ENCODE data around the gene PREX1. TPM values are rescaled to one million over a fixed set of nuclear protein-coding genes. Genes with fewer than 3 reads are reported as not detected.

PREX1 gene
- total and polyA plus RNA-seq, 2 of the 4 experiments (the other 2 are of a cell fraction): 0.67 to 0.72 TPM

DNA sequence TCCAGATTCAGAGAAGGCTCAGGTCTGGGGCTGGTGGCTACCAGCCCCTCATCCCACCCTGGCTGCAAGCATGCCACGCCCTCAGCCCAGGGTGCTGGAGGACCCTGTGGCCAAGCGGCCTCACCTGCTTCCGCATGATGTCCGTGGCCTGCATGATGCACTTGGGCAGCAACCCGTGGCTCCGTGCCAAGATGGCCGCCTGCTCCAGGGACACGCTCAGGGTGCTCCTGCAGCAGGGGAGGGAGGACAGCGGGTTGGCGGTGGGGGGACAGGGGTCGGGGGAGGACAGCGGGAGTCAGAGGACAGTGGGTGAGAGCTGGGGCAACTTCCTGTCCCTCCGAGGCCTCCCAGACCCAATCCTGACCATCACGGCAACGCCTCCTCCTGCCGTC lies 200.1 kb downstream of the PREX1 start:
- Histone ChIP-seq H3K27me3 (ENCODE audit: control insufficient read depth, insufficient read depth, low read length) (no peaks in the 10 kb centered on the region), H3K9me3 (ENCODE audit: control insufficient read depth, insufficient read depth, low read length) (no peaks in the 10 kb centered on the region), H2AK9ac (replicated peaks; ENCODE audit: low read depth, low read length, poor library complexity) (no peak overlapping the region), H4K20me1 (ENCODE audit: insufficient read depth, low read length) (no peaks in the 10 kb centered on the region), H2BK15ac (ENCODE audit: low read depth, low read length) (no peak overlapping the region), H4K8ac (ENCODE audit: low read depth in 2 of 2, low read length in 2 of 2) (no peak overlapping the region), H4K5ac (ENCODE audit: low read depth, low read length) (no peak overlapping the region), H3K9ac (ENCODE audit: low read depth, low read length) (no peak overlapping the region), H2BK120ac (ENCODE audit: low read depth, low read length) (no peak overlapping the region), H3K4me1 (ENCODE audit: control insufficient read depth, insufficient read depth, low read length) (no peaks in the 10 kb centered on the region), H3K4ac (ENCODE audit: low read depth, low read length) (no peak overlapping the region), H3K36me3 (ENCODE audit: control insufficient read depth, insufficient read depth, low read length) (no peaks in the 10 kb centered on the region), H2BK5ac (ENCODE audit: low read depth, low read length, poor library complexity, severe bottlenecking) (no peak overlapping the region), H2AK5ac (ENCODE audit: low read depth, low read length) (no peak overlapping the region), H3K27ac (ENCODE audit: insufficient read depth, low read length) (no peak overlapping the region), H3K9me1 (ENCODE audit: insufficient read depth, low read length) (no peaks in the 10 kb centered on the region), H2AFZ (replicated peaks; ENCODE audit: low read length, poor library complexity) (no peak overlapping the region), H3K79me1 (ENCODE audit: low read depth in 1 of 2, low read length in 2 of 2) (no peaks in the 10 kb centered on the region), H4K91ac (ENCODE audit: insufficient read depth, low read depth, low read length) (no peak overlapping the region), H3K18ac (ENCODE audit: low read depth, low read length) (no peak overlapping the region), H3K23ac (ENCODE audit: low read depth, low read length) (no peak overlapping the region), H2BK20ac (ENCODE audit: low read depth, low read length) (no peak overlapping the region), H3K4me3 (ENCODE audit: insufficient read depth, low read depth, low read length) (no peak overlapping the region), H3K4me2 (ENCODE audit: low read depth, low read length) (no peak overlapping the region), H3K14ac (replicated peaks; ENCODE audit: low read depth, low read length) (no peak overlapping the region), H3K56ac (ENCODE audit: extremely low read depth, insufficient read depth, low read length) (no peak overlapping the region)
- ChIA-PET POLR2A (ENCODE audit: unreplicated experiment) (no interaction called here), CTCF (no interaction called here)
- TF ChIP-seq BHLHE40 (IDR thresholded peaks at IDR 0.05; ENCODE audit: low read depth, low read length) (no peak), MAFK (IDR thresholded peaks at IDR 0.05; ENCODE audit: low read depth, low read length) (no peak), CEBPB (IDR thresholded peaks at IDR 0.05; ENCODE audit: low read depth, low read length) (no peak), SMC3 (IDR thresholded peaks at IDR 0.05; ENCODE audit: low read depth, low read length) (no peak), MAZ (IDR thresholded peaks at IDR 0.05; ENCODE audit: borderline replicate concordance, low read depth, low read length) (no peak), RFX5 (IDR thresholded peaks at IDR 0.05; ENCODE audit: low read depth, low read length) (no peak), CHD1 (IDR thresholded peaks at IDR 0.05; ENCODE audit: low read depth, low read length) (no peak), POLR2A (IDR thresholded peaks at IDR 0.05; ENCODE audit: low read depth, low read length) (no peak), MXI1 (IDR thresholded peaks at IDR 0.05; ENCODE audit: borderline replicate concordance, low read depth, low read length) (no peak), FOS (IDR thresholded peaks at IDR 0.05; ENCODE audit: low read depth, low read length) (no peak), NFE2L2 (IDR thresholded peaks at IDR 0.05; ENCODE audit: low read depth, low read length) (no peak), RCOR1 (IDR thresholded peaks at IDR 0.05; ENCODE audit: insufficient replicate concordance, low read length) (no peak), ELK1 (IDR thresholded peaks at IDR 0.05; ENCODE audit: borderline replicate concordance, low read depth, low read length) (no peak), USF2 (IDR thresholded peaks at IDR 0.05; ENCODE audit: low read depth, low read length) (no peak), RAD21 (IDR thresholded peaks at IDR 0.05; ENCODE audit: low read length) (no peak)
- TF ChIP-seq, protein P1, sequence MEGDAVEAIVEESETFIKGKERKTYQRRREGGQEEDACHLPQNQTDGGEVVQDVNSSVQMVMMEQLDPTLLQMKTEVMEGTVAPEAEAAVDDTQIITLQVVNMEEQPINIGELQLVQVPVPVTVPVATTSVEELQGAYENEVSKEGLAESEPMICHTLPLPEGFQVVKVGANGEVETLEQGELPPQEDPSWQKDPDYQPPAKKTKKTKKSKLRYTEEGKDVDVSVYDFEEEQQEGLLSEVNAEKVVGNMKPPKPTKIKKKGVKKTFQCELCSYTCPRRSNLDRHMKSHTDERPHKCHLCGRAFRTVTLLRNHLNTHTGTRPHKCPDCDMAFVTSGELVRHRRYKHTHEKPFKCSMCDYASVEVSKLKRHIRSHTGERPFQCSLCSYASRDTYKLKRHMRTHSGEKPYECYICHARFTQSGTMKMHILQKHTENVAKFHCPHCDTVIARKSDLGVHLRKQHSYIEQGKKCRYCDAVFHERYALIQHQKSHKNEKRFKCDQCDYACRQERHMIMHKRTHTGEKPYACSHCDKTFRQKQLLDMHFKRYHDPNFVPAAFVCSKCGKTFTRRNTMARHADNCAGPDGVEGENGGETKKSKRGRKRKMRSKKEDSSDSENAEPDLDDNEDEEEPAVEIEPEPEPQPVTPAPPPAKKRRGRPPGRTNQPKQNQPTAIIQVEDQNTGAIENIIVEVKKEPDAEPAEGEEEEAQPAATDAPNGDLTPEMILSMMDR (conservative IDR thresholded peaks at IDR 0.05; ENCODE audit: low read depth, low read length): no peak
- in situ Hi-C loops (cut with MboI; ENCODE audit: low sequenced_read_pairs): no loop called here
- dilution Hi-C loops (cut with HindIII; ENCODE audit: low sequenced_read_pairs, unreplicated experiment): no loop called here
- no TSS peak for BruUV-seq (replicated peaks)
- DNase-seq: no peak
- intact Hi-C loops (cut with micrococcal nuclease): no loop called here
- ATAC-seq (ENCODE audit: low read depth): no peak
- 88% methylated on average over 5 of the region's 16 CpGs; no CpG with 5 or more reads in 1 of the 2 experiments for WGBS, 2 experiments (ENCODE audit: extremely low coverage in 2 of 2, insufficient read length in 1 of 2)
